HCT116 (cell line): ENCODE data around the gene TTC21B. TPM values are rescaled to one million over a fixed set of nuclear protein-coding genes. Genes with fewer than 3 reads are reported as not detected.

Experiments
- ATAC-seq: fragments of 200-7000 bp; cut with Tn5 transposase; 2 replicates; pipeline ENCODE4 v1.9.1; 2020; ENCODE audit warnings: mild to moderate bottlenecking, moderate library complexity
- BruUV-seq: library from RNA; stranded (reverse); fragments of 400-500 nt; replicated peaks from 2 replicates; lab custom pipeline; 2021; lab: Mats Ljungman, UMichigan
- CTCF ChIA-PET: fragments of 300-600 bp; sonication (Branson Sonifier 250); formaldehyde crosslinking; loops from one replicate; lab custom pipeline; 2021; ENCODE audit warnings: antibody characterized with exemption; lab: Charles Lee
- POLR2A ChIA-PET: fragments of 300-600, 350-600 bp; sonication (Branson Sonifier 250); formaldehyde crosslinking; loops from one replicate; lab custom pipeline; 2021; ENCODE audit warnings: antibody characterized with exemption; lab: Charles Lee
- RAD21 ChIA-PET, 2 experiments: fragments of 300-600 bp; sonication (Branson Sonifier 250); formaldehyde crosslinking; loops; one replicate each; lab custom pipeline; 2023; ENCODE audit warnings: low total read pairs in 2 of 2; ENCODE audit not compliant: uncharacterized antibody in 2 of 2, unreplicated experiment in 2 of 2, low non-redundant PET in 1 of 2; lab: Charles Lee
- DNase-seq: peaks from one replicate; pipeline ENCODE4 v3.0.0-alpha.2; 2010; ENCODE audit warnings: low read depth, low spot score
- H2AFZ ChIP-seq: fragments of 200-600 bp; shearing (Covaris generic), sonication (generic); 2 replicates; pipeline ENCODE4 v1.6.1; 2017; ENCODE audit warnings: low read depth, mixed run types, mixed read lengths, antibody characterized with exemption, low read length; ENCODE audit not compliant: poor library complexity, severe bottlenecking
- H3K27ac ChIP-seq: 2 replicates; pipeline ENCODE4 v1.5.1; 2012; ENCODE audit warnings: low read depth, low read length
- H3K27me3 ChIP-seq: fragments of 200-600 bp; sonication (generic); 2 replicates; pipeline ENCODE4 v1.6.1; 2016; ENCODE audit warnings: mixed run types, low read length, mixed read lengths; ENCODE audit not compliant: insufficient read depth
- H3K36me3 ChIP-seq, 2 experiments: fragments of 200-500 bp in 1 of 2; fragments of 200-600 bp in 1 of 2; sonication (Bioruptor generic) in 1 of 2; sonication (generic) in 1 of 2; 2 replicates each; pipeline versions ENCODE4 v1.5.1 to v1.6.1; 2014 to 2016; ENCODE audit warnings: low read length in 2 of 2, inconsistent platforms in 1 of 2, mixed read lengths in 1 of 2, mixed run types in 1 of 2; ENCODE audit not compliant: insufficient read depth in 2 of 2, control insufficient read depth in 1 of 2
- H3K4me1 ChIP-seq, 2 experiments: fragments of 200-600 bp in 1 of 2; sonication (generic) in 1 of 2; 2 replicates each; pipeline versions ENCODE4 v1.5.1 to v1.6.1; 2012 to 2017; ENCODE audit warnings: low read length in 2 of 2, inconsistent platforms in 1 of 2, mild to moderate bottlenecking in 1 of 2, mixed read lengths in 1 of 2, mixed run types in 1 of 2, moderate library complexity in 1 of 2; ENCODE audit not compliant: insufficient read depth in 2 of 2, control insufficient read depth in 1 of 2
- H3K4me2 ChIP-seq: fragments of 200-600 bp; sonication (generic); 2 replicates; pipeline ENCODE4 v1.6.1; 2017; ENCODE audit warnings: mixed run types, low read length, mixed read lengths
- H3K4me3 ChIP-seq, 2 experiments: fragments of 200-600 bp in 1 of 2; sonication (generic) in 1 of 2; replicated peaks in 1 of 2; 2 replicates each; pipeline ENCODE4 v1.5.1; 2011 to 2016; ENCODE audit warnings: low read length in 2 of 2, control low read depth in 1 of 2, low read depth in 1 of 2, mild to moderate bottlenecking in 1 of 2, mixed read lengths in 1 of 2, mixed run types in 1 of 2
- H3K79me2 ChIP-seq: fragments of 200-600 bp; sonication (generic); 2 replicates; pipeline ENCODE4 v1.6.1; 2017; ENCODE audit warnings: mild to moderate bottlenecking, mixed run types, low read length, moderate library complexity, mixed read lengths; ENCODE audit not compliant: insufficient read depth
- H3K9ac ChIP-seq: fragments of 200-600 bp; sonication (generic); 2 replicates; pipeline ENCODE4 v1.6.1; 2016; ENCODE audit warnings: low read length, mixed read lengths
- H3K9me2 ChIP-seq: fragments of 200-600 bp; sonication (generic), shearing (Covaris generic); 2 replicates; pipeline ENCODE4 v1.6.1; 2017; ENCODE audit warnings: mixed run types, mild to moderate bottlenecking, moderate library complexity; ENCODE audit not compliant: insufficient read depth
- H3K9me3 ChIP-seq, 2 experiments: fragments of 200-500 bp in 1 of 2; fragments of 200-600 bp in 1 of 2; sonication (Bioruptor generic) in 1 of 2; sonication (generic) in 1 of 2; 2 replicates each; pipeline ENCODE4 v1.6.1; 2014 to 2017; ENCODE audit warnings: low read length in 2 of 2, mixed read lengths in 2 of 2, inconsistent platforms in 1 of 2, low read depth in 1 of 2, mild to moderate bottlenecking in 1 of 2, mixed run types in 1 of 2, moderate library complexity in 1 of 2; ENCODE audit not compliant: control insufficient read depth in 1 of 2, insufficient read depth in 1 of 2
- H4K20me1 ChIP-seq: fragments of 200-600 bp; sonication (generic), shearing (Covaris generic); 2 replicates; pipeline ENCODE4 v1.6.1; 2017; ENCODE audit warnings: mixed run types, mild to moderate bottlenecking, moderate library complexity; ENCODE audit not compliant: insufficient read depth
- CBX3 ChIP-seq: IDR thresholded peaks from 2 replicates; pipeline ENCODE4 v1.6.1; 2012; ENCODE audit warnings: low read depth
- ELF1 ChIP-seq: IDR thresholded peaks from 2 replicates; pipeline ENCODE4 v1.6.1; 2012; ENCODE audit warnings: low read depth, borderline replicate concordance
- EZH2 ChIP-seq: fragments of 200-600 bp; sonication (generic); IDR thresholded peaks from 2 replicates; pipeline ENCODE4 v1.6.1; 2017; ENCODE audit warnings: antibody characterized with exemption, mixed run types
- JUND ChIP-seq: IDR thresholded peaks from 2 replicates; pipeline ENCODE4 v1.6.1; 2012
- POLR2A ChIP-seq: IDR thresholded peaks from 2 replicates; pipeline ENCODE4 v1.7.0; 2011; ENCODE audit warnings: borderline replicate concordance; ENCODE audit not compliant: insufficient read depth, insufficient read length; ENCODE audit errors: extremely low read depth
- REST ChIP-seq: IDR thresholded peaks from 2 replicates; pipeline ENCODE4 v1.6.1; 2012; ENCODE audit warnings: low read depth
- SIN3A ChIP-seq: IDR thresholded peaks from 2 replicates; pipeline ENCODE4 v1.6.1; 2012; ENCODE audit warnings: low read depth
- ZFX ChIP-seq: fragments of 450-650 bp; IDR thresholded peaks from 2 replicates; pipeline ENCODE4 v1.6.1; 2017
- ZNF274 ChIP-seq: fragments of 200-500 bp; sonication (Bioruptor generic); IDR thresholded peaks from 2 replicates; pipeline ENCODE4 v1.6.1; 2014; ENCODE audit warnings: mild to moderate bottlenecking, low read depth, low read length, inconsistent platforms
- intact Hi-C: fragments of 100-400 bp; cut with micrococcal nuclease; formaldehyde crosslinking; loops from 2 replicates; pipeline ENCODE4 v1.10.0; 2022
- total RNA-seq: library from RNA; stranded (reverse); gene quantifications from one replicate; pipeline ENCODE4 v1.2.1, GENCODE V29; 2021; ENCODE audit not compliant: unreplicated experiment

Gene TTC21B
- total RNA-seq, 1 experiment from 2014 or later, result 12.2 TPM

DNA sequence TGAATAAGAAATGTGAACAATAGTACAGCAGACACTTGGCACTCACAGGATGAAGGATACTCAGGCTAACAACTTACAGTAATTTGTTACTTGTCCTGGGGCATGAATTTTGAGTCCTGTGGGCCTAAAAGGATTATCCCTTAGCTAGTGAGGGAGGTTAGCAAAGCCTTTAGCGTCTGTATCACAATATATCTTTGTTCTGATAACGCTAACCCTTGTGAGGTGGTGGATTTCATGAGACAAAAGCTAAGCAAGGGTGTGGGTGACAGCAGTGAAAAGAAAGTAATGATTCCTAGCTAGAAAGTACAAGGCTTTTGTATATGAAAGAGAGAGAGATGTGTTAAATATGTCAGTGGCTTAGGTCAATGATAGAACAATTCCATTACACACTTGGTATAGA lies 46.8 kb upstream of the TTC21B start (continued):
- TF ChIP-seq ELF1 (no peak), ZFX (no peak), JUND (no peak), ZNF274 (no peak), EZH2 (no peak), POLR2A (no peak), CBX3 (no peak)

DNA sequence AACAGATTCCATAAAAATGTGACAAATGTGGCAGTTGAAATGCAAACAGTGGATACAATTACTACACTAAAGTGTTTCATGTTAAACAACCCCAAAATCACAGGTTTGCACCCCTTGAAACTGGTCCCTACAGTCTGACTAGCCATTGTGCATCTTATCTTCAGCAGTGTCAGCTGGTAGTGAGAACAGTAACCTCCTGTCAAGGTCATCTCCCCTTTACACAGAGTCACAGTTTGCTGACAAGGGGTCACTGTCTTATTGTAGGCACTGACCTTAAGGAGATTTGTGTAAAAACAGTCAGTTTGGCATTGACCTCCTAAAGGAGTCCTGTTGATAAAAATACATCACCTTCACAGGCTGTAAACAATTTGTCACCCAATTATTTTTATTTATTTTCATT lies 37.3 kb upstream of the TTC21B start:
- POLR2A ChIA-PET, result no interaction called here
- TF ChIP-seq ZNF274 (no peak), REST (no peak), SIN3A (no peak)
- H3K27me3 ChIP-seq, result peaks cover 20% of the 10 kb centered on the region
- CTCF ChIA-PET, result no interaction called here
- no peak overlapping the region for H3K4me3 ChIP-seq
- no peak overlapping the region for H3K4me2 ChIP-seq
- no peaks in the 10 kb centered on the region for H3K36me3 ChIP-seq
- DNase-seq, result no peak
- intact Hi-C loops, result no loop called here
- no peaks in the 10 kb centered on the region for H3K79me2 ChIP-seq
- H2AFZ ChIP-seq, result no peak overlapping the region
- no peak overlapping the region for H3K9ac ChIP-seq
- RAD21 ChIA-PET, result no interaction called here
- H3K4me1 ChIP-seq, result no peaks in the 10 kb centered on the region
- H3K9me3 ChIP-seq, result no peaks in the 10 kb centered on the region
- H4K20me1 ChIP-seq, result no peaks in the 10 kb centered on the region
- no peak for ATAC-seq
- BruUV-seq, result no TSS peak
- no peaks in the 10 kb centered on the region for H3K9me2 ChIP-seq
- H3K27ac ChIP-seq, result no peak overlapping the region
